ENCODE results near the gene KCTD16. TPM values are rescaled to one million over a fixed set of nuclear protein-coding genes. Genes with fewer than 3 reads are reported as not detected.

KCTD16 gene
- total RNA-seq, 4 donors from 2014 or later, result 0.03 TPM; not detected in 3

- TF ChIP-seq POLR2A (IDR thresholded peaks at IDR 0.05) (no peak), EP300 (IDR thresholded peaks at IDR 0.05) (no peak), CTCF (IDR thresholded peaks at IDR 0.05) (no peak), POLR2AphosphoS5 (IDR thresholded peaks at IDR 0.05) (no peak)
- no peaks in the 10 kb centered on the region for H3K4me1 ChIP-seq
- H3K4me3 ChIP-seq, result no peak overlapping the region
- no peaks in the 10 kb centered on the region for H3K9me3 ChIP-seq
- 36% methylated on average over 1 of the region's 1 CpG for WGBS
- no peaks in the 10 kb centered on the region for H3K36me3 ChIP-seq
- no peaks in the 10 kb centered on the region for H3K27me3 ChIP-seq
- DNase-seq (ENCODE audit: low spot score in 2 of 2), result no peak
- H3K27ac ChIP-seq, result no peak overlapping the region
Measured at GRCh38 chr5:144428326-144428725, 257.7 kb downstream of the KCTD16 start.

- TF ChIP-seq POLR2A (IDR thresholded peaks at IDR 0.05) (no peak), EP300 (IDR thresholded peaks at IDR 0.05) (no peak), POLR2AphosphoS5 (IDR thresholded peaks at IDR 0.05) (no peak)
- H3K36me3 ChIP-seq, result no peaks in the 10 kb centered on the region
- no peak overlapping the region for H3K27ac ChIP-seq
- no peak overlapping the region for H3K4me3 ChIP-seq
- no peaks in the 10 kb centered on the region for H3K9me3 ChIP-seq
- no peaks in the 10 kb centered on the region for H3K4me1 ChIP-seq
- H3K27me3 ChIP-seq, result no peaks in the 10 kb centered on the region
- DNase-seq (ENCODE audit: low spot score in 2 of 2), result no peak
- WGBS, result 91% methylated on average over 1 of the region's 1 CpG
Measured at GRCh38 chr5:144429405-144429804, 258.7 kb downstream of the KCTD16 start.

- TF ChIP-seq EP300 (IDR thresholded peaks at IDR 0.05) (no peak), CTCF (IDR thresholded peaks at IDR 0.05) (no peak), POLR2A (IDR thresholded peaks at IDR 0.05) (no peak), POLR2AphosphoS5 (IDR thresholded peaks at IDR 0.05) (no peak)
Measured at GRCh38 chr5:144429905-144430304, 259.2 kb downstream of the KCTD16 start.

GRCh38 chr5:144433140-144433822 is 262.6 kb downstream of the KCTD16 start:
- no peaks in the 10 kb centered on the region for H3K27me3 ChIP-seq
- H3K27ac ChIP-seq, result no peak overlapping the region
- no peak overlapping the region for H3K4me3 ChIP-seq
- 83% methylated on average over 4 of the region's 4 CpGs for WGBS
- no peaks in the 10 kb centered on the region for H3K4me1 ChIP-seq
- no peaks in the 10 kb centered on the region for H3K9me3 ChIP-seq
- TF ChIP-seq EP300 (IDR thresholded peaks at IDR 0.05), result no peak
- no peak for DNase-seq (ENCODE audit: low spot score in 2 of 2)
- no peaks in the 10 kb centered on the region for H3K36me3 ChIP-seq

More at GRCh38 chr5:144429905-144430304, 259.2 kb downstream of the KCTD16 start:
- Histone ChIP-seq H3K36me3 (no peaks in the 10 kb centered on the region), H3K4me1 (no peaks in the 10 kb centered on the region), H3K27me3 (no peaks in the 10 kb centered on the region), H3K27ac (no peak overlapping the region), H3K4me3 (no peak overlapping the region), H3K9me3 (no peaks in the 10 kb centered on the region)
- no peak for DNase-seq (ENCODE audit: low spot score in 2 of 2)
- 95% methylated on average over 1 of the region's 1 CpG for WGBS

GRCh38 chr5:144433893-144434292 is 263.2 kb downstream of the KCTD16 start:
- TF ChIP-seq CTCF (IDR thresholded peaks at IDR 0.05) (no peak), EP300 (IDR thresholded peaks at IDR 0.05) (no peak), POLR2A (IDR thresholded peaks at IDR 0.05) (no peak), POLR2AphosphoS5 (IDR thresholded peaks at IDR 0.05) (no peak)
- H3K27ac ChIP-seq, result no peak overlapping the region
- no peaks in the 10 kb centered on the region for H3K9me3 ChIP-seq
- H3K27me3 ChIP-seq, result no peaks in the 10 kb centered on the region
- H3K4me3 ChIP-seq, result no peak overlapping the region
- no peaks in the 10 kb centered on the region for H3K36me3 ChIP-seq
- WGBS, result 77% methylated on average over 3 of the region's 3 CpGs
- no peaks in the 10 kb centered on the region for H3K4me1 ChIP-seq
- no peak for DNase-seq (ENCODE audit: low spot score in 2 of 2)

GRCh38 chr5:144436007-144436406 is 265.3 kb downstream of the KCTD16 start:
- 43% methylated on average over 1 of the region's 1 CpG for WGBS
- no peaks in the 10 kb centered on the region for H3K27me3 ChIP-seq
- H3K9me3 ChIP-seq, result no peaks in the 10 kb centered on the region
- no peak for DNase-seq (ENCODE audit: low spot score in 2 of 2)
- H3K27ac ChIP-seq, result no peak overlapping the region
- TF ChIP-seq CTCF (IDR thresholded peaks at IDR 0.05) (no peak), POLR2A (IDR thresholded peaks at IDR 0.05) (no peak), POLR2AphosphoS5 (IDR thresholded peaks at IDR 0.05) (no peak)
- H3K36me3 ChIP-seq, result no peaks in the 10 kb centered on the region
- no peak overlapping the region for H3K4me3 ChIP-seq
- no peaks in the 10 kb centered on the region for H3K4me1 ChIP-seq

Data from suprapubic skin (tissue), 4 donors.